SK-N-SH treated with all-trans-retinoic acid at 6 μM for 48 hours (cell line): ENCODE results near the gene ADCY1.

Experiments
- ATAC-seq: fragments of 200-7000 bp; cut with Tn5 transposase; 3 replicates; pipeline ENCODE4 v1.9.1; 2020; ENCODE audit warnings: mild to moderate bottlenecking, moderate library complexity
- ARNTL ChIP-seq: fragments of 450-650 bp; formaldehyde crosslinking; IDR thresholded peaks from 2 replicates; pipeline ENCODE4 v1.5.0; 2020; ENCODE audit warnings: low read depth, mild to moderate bottlenecking, moderate library complexity, borderline replicate concordance
- BACH2 ChIP-seq: fragments of 250-450 bp; sonication (Bioruptor Pico); IDR thresholded peaks from 2 replicates; pipeline ENCODE4 v1.9.0; 2021; ENCODE audit warnings: mild to moderate bottlenecking, borderline replicate concordance
- CSDC2 ChIP-seq: fragments of 250-450 bp; sonication (Bioruptor Pico); IDR thresholded peaks from 2 replicates; pipeline ENCODE4 v1.5.0; 2020; ENCODE audit warnings: mild to moderate bottlenecking, moderate library complexity
- ESRRG ChIP-seq: fragments of 250-450 bp; sonication (Bioruptor Pico); IDR thresholded peaks from 2 replicates; pipeline ENCODE4 v1.6.1; 2021; ENCODE audit warnings: mild to moderate bottlenecking
- GLIS3 ChIP-seq: fragments of 250-450 bp; sonication (Bioruptor Pico); IDR thresholded peaks from 2 replicates; pipeline ENCODE4 v1.5.0; 2020; ENCODE audit warnings: mild to moderate bottlenecking, moderate library complexity
- ISL1 ChIP-seq: fragments of 250-450 bp; sonication (Bioruptor Pico); IDR thresholded peaks from 2 replicates; pipeline ENCODE4 v2.1.2; 2022; ENCODE audit warnings: mild to moderate bottlenecking, moderate library complexity
- OSR1 ChIP-seq: fragments of 250-450 bp; sonication (Bioruptor Pico); IDR thresholded peaks from 2 replicates; pipeline ENCODE4 v1.8.0; 2022; ENCODE audit warnings: moderate library complexity, mild to moderate bottlenecking, inconsistent platforms
- PPARA ChIP-seq: fragments of 250-450 bp; sonication (Bioruptor Pico); IDR thresholded peaks from 2 replicates; pipeline ENCODE4 v1.5.0; 2020; ENCODE audit warnings: mild to moderate bottlenecking, borderline replicate concordance
- RARB ChIP-seq: fragments of 250-450 bp; sonication (Bioruptor Pico); IDR thresholded peaks from 2 replicates; pipeline ENCODE4 v1.8.0; 2021; ENCODE audit warnings: mild to moderate bottlenecking, moderate library complexity
- SNAI2 ChIP-seq: fragments of 250-450 bp; sonication (Bioruptor Pico); IDR thresholded peaks from 2 replicates; pipeline ENCODE4 v1.5.0; 2020; ENCODE audit warnings: mild to moderate bottlenecking, moderate library complexity
- TCF4 ChIP-seq: fragments of 250-450 bp; sonication (Bioruptor Pico); IDR thresholded peaks from 2 replicates; pipeline ENCODE4 v1.8.0; 2021; ENCODE audit warnings: mild to moderate bottlenecking, moderate library complexity, borderline replicate concordance
- TOX ChIP-seq: fragments of 250-450 bp; sonication (Bioruptor Pico); IDR thresholded peaks from 2 replicates; pipeline ENCODE4 v1.8.0; 2021; ENCODE audit warnings: mild to moderate bottlenecking, moderate library complexity, borderline replicate concordance
- ZFP3 ChIP-seq: fragments of 250-450 bp; sonication (Bioruptor Pico); IDR thresholded peaks from 2 replicates; pipeline ENCODE4 v1.5.0; 2020; ENCODE audit warnings: mild to moderate bottlenecking, moderate library complexity
- ZFP30 ChIP-seq: fragments of 450-650 bp; formaldehyde crosslinking; IDR thresholded peaks from 2 replicates; pipeline ENCODE4 v1.5.0; 2022; ENCODE audit warnings: mild to moderate bottlenecking, moderate library complexity
- ZNF565 ChIP-seq: fragments of 450-650 bp; formaldehyde crosslinking; conservative IDR thresholded peaks from 2 replicates; pipeline ENCODE4 v1.5.0; 2020; ENCODE audit warnings: low read depth, mild to moderate bottlenecking, moderate library complexity
- ZNF70 ChIP-seq: fragments of 450-650 bp; formaldehyde crosslinking; IDR thresholded peaks from 2 replicates; pipeline ENCODE4 v1.5.0; 2020; ENCODE audit warnings: mild to moderate bottlenecking, moderate library complexity
- ZNF8 ChIP-seq: fragments of 450-650 bp; formaldehyde crosslinking; IDR thresholded peaks from 2 replicates; pipeline ENCODE4 v1.5.0; 2020; ENCODE audit warnings: mild to moderate bottlenecking, moderate library complexity
- TF ChIP-seq, protein P1 (sequence below): fragments of 250-450 bp; sonication (Bioruptor Pico); IDR thresholded peaks from 2 replicates; pipeline ENCODE4 v1.5.1; 2020; ENCODE audit warnings: low read depth, mild to moderate bottlenecking, moderate library complexity
- TF ChIP-seq, protein P2 (sequence below): fragments of 250-450 bp; sonication (Bioruptor Pico); IDR thresholded peaks from 2 replicates; pipeline ENCODE4 v1.5.1; 2021; ENCODE audit warnings: mild to moderate bottlenecking, moderate library complexity
- TF ChIP-seq, protein P3 (sequence below): fragments of 250-450 bp; sonication (Bioruptor Pico); IDR thresholded peaks from 2 replicates; pipeline ENCODE4 v1.8.0; 2021; ENCODE audit warnings: low read depth, mild to moderate bottlenecking, moderate library complexity, borderline replicate concordance
- TF ChIP-seq, protein P4 (sequence below): fragments of 250-450 bp; sonication (Bioruptor Pico); IDR thresholded peaks from 2 replicates; pipeline ENCODE4 v1.5.0; 2020; ENCODE audit warnings: mild to moderate bottlenecking, moderate library complexity
- TF ChIP-seq, protein P5 (sequence below): fragments of 250-450 bp; sonication (Bioruptor Pico); IDR thresholded peaks from 2 replicates; pipeline ENCODE4 v1.8.0; 2020; ENCODE audit warnings: mild to moderate bottlenecking, moderate library complexity, borderline replicate concordance

ADCY1 gene

DNA sequence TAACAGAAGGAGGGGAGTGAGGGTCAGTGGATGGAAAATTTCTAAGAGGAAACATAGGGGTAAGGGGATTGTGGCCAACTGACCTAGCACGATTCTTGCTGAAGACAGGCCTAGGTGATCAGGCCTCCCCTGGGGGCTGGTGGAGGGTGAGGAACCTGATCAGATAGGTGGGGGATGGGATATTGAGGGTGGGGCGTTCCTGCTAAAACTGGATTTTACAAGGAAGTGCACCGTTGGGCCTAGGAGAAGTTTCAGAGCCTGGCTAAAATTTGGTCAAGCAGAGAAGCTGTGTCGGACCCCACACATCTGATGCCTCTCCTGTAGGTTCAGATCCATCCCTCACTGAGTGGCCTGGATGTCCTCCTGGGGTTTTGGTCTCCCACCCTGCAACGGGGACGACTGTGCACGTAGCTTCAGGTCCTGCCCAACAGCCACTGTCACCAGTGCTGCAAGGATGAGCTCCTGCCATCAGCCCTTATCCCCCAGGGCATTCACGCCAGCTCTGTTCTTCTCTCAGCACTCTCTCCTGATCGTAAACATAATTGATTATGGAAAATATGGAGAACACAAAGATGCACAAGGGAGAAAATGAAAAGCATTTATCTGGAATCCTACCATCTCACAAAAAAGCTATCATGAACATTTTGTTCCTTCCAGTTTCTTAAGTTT is 89.9 kb downstream of the ADCY1 start (continued):
- no peak for TF ChIP-seq ZNF565 (CRISPR knock-in tag)

DNA sequence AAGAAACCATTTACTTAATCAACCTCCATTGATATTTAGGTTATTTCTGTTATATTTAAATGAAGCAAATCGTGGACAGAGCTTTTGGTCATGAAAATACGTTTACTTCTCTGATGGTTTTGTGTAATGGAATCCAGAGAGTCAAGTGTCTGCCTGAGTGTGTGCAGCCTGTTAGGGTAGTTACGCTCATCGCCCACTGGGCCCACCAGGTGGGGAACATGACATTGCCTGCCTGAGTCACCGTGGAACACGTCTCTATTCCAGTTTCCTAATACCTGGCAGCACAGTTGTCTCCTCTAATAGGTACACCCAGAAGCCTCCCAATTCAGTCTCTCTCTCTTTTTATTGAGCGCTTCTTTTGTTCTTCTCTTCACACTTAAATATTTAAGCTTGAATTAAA is 91.0 kb downstream of the ADCY1 start:
- TF ChIP-seq CSDC2 (CRISPR knock-in tag) (no peak), OSR1 (no peak), ISL1 (CRISPR knock-in tag) (no peak), PPARA (CRISPR knock-in tag) (no peak), TOX (CRISPR knock-in tag) (no peak), SNAI2 (CRISPR knock-in tag) (no peak), ZFP3 (no peak), ARNTL (CRISPR knock-in tag) (no peak)
- TF ChIP-seq, protein P1, sequence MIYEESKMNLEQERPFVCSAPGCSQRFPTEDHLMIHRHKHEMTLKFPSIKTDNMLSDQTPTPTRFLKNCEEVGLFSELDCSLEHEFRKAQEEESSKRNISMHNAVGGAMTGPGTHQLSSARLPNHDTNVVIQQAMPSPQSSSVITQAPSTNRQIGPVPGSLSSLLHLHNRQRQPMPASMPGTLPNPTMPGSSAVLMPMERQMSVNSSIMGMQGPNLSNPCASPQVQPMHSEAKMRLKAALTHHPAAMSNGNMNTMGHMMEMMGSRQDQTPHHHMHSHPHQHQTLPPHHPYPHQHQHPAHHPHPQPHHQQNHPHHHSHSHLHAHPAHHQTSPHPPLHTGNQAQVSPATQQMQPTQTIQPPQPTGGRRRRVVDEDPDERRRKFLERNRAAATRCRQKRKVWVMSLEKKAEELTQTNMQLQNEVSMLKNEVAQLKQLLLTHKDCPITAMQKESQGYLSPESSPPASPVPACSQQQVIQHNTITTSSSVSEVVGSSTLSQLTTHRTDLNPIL (CRISPR knock-in tag) = no peak
- TF ChIP-seq, protein P2, sequence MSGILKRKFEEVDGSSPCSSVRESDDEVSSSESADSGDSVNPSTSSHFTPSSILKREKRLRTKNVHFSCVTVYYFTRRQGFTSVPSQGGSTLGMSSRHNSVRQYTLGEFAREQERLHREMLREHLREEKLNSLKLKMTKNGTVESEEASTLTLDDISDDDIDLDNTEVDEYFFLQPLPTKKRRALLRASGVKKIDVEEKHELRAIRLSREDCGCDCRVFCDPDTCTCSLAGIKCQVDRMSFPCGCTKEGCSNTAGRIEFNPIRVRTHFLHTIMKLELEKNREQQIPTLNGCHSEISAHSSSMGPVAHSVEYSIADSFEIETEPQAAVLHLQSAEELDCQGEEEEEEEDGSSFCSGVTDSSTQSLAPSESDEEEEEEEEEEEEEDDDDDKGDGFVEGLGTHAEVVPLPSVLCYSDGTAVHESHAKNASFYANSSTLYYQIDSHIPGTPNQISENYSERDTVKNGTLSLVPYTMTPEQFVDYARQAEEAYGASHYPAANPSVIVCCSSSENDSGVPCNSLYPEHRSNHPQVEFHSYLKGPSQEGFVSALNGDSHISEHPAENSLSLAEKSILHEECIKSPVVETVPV (CRISPR knock-in tag) = no peak
- ATAC-seq = no peak

DNA sequence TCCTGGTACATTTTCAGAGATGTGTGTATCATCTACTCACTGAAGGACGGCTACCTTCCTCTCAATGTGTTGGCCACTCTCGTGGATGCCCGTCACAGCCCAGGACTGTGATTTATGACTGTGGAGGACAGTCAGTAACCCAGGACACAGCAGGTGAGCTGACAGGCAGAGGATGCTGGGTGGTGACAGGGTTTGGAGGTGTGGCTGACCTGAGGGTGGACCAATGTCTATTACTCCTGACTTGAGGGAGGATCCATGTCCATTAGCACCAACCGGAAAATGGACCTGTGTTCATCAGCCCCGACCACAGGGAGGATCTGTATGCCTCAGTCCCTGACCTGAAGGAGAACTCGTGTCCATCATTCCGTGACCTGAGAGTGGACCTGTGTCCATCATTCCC is 96.1 kb downstream of the ADCY1 start:
- TF ChIP-seq PPARA (CRISPR knock-in tag) (no peak), ARNTL (CRISPR knock-in tag) (no peak), GLIS3 (no peak), ZNF8 (CRISPR knock-in tag) (no peak), BACH2 (CRISPR knock-in tag) (no peak), ZFP30 (CRISPR knock-in tag) (no peak), TOX (CRISPR knock-in tag) (no peak), RARB (CRISPR knock-in tag) (no peak), TCF4 (no peak), ZNF565 (CRISPR knock-in tag) (no peak)
- TF ChIP-seq, protein P3, sequence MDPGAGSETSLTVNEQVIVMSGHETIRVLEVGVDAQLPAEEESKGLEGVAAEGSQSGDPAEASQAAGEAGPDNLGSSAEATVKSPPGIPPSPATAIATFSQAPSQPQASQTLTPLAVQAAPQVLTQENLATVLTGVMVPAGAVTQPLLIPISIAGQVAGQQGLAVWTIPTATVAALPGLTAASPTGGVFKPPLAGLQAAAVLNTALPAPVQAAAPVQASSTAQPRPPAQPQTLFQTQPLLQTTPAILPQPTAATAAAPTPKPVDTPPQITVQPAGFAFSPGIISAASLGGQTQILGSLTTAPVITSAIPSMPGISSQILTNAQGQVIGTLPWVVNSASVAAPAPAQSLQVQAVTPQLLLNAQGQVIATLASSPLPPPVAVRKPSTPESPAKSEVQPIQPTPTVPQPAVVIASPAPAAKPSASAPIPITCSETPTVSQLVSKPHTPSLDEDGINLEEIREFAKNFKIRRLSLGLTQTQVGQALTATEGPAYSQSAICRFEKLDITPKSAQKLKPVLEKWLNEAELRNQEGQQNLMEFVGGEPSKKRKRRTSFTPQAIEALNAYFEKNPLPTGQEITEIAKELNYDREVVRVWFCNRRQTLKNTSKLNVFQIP (CRISPR knock-in tag) = no peak
- TF ChIP-seq, protein P4, sequence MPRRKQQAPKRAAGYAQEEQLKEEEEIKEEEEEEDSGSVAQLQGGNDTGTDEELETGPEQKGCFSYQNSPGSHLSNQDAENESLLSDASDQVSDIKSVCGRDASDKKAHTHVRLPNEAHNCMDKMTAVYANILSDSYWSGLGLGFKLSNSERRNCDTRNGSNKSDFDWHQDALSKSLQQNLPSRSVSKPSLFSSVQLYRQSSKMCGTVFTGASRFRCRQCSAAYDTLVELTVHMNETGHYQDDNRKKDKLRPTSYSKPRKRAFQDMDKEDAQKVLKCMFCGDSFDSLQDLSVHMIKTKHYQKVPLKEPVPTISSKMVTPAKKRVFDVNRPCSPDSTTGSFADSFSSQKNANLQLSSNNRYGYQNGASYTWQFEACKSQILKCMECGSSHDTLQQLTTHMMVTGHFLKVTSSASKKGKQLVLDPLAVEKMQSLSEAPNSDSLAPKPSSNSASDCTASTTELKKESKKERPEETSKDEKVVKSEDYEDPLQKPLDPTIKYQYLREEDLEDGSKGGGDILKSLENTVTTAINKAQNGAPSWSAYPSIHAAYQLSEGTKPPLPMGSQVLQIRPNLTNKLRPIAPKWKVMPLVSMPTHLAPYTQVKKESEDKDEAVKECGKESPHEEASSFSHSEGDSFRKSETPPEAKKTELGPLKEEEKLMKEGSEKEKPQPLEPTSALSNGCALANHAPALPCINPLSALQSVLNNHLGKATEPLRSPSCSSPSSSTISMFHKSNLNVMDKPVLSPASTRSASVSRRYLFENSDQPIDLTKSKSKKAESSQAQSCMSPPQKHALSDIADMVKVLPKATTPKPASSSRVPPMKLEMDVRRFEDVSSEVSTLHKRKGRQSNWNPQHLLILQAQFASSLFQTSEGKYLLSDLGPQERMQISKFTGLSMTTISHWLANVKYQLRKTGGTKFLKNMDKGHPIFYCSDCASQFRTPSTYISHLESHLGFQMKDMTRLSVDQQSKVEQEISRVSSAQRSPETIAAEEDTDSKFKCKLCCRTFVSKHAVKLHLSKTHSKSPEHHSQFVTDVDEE (CRISPR knock-in tag) = no peak
- no peak for ATAC-seq

DNA sequence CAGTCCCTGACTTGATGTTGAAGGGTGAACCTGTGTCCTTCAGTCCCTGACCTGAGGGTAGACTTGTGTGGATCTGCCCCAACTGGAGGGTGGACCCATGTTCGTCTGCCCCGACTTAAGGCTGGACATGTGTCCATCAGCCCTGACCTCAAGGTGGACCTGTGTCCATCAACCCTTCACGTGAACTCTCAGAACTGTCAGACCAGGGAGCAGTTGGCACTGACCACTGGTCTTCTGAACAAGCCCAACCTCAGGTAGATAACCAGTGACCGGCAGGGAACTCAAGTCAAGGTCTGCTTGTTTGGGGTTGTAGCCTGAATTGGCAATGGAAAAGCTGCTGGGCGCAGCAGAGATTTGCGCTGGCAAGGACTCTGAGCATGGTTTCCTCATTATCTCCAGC is 96.5 kb downstream of the ADCY1 start:
- TF ChIP-seq ESRRG (CRISPR knock-in tag) = no peak
- TF ChIP-seq ZNF70 (CRISPR knock-in tag) = no peak
- no peak for TF ChIP-seq RARB (CRISPR knock-in tag)
- no peak for TF ChIP-seq GLIS3
- no peak for TF ChIP-seq ZNF565 (CRISPR knock-in tag)
- no peak for TF ChIP-seq OSR1
- TF ChIP-seq, protein P5, sequence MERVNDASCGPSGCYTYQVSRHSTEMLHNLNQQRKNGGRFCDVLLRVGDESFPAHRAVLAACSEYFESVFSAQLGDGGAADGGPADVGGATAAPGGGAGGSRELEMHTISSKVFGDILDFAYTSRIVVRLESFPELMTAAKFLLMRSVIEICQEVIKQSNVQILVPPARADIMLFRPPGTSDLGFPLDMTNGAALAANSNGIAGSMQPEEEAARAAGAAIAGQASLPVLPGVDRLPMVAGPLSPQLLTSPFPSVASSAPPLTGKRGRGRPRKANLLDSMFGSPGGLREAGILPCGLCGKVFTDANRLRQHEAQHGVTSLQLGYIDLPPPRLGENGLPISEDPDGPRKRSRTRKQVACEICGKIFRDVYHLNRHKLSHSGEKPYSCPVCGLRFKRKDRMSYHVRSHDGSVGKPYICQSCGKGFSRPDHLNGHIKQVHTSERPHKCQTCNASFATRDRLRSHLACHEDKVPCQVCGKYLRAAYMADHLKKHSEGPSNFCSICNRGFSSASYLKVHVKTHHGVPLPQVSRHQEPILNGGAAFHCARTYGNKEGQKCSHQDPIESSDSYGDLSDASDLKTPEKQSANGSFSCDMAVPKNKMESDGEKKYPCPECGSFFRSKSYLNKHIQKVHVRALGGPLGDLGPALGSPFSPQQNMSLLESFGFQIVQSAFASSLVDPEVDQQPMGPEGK (CRISPR knock-in tag) = no peak
- TF ChIP-seq, all 23 proteins: peak for 0
- ATAC-seq = no peak
